AG09309 (cell line): ENCODE data around the gene TOMT.
"Not testable (repeated sequence)": the region's sequence is repeated elsewhere in the genome, so short reads cannot be mapped to it uniquely, and the experiment has no call there.

Experiments used
- DNase-seq: peaks from one replicate; pipeline ENCODE4 v3.0.0-alpha.2; 2010; ENCODE audit warnings: low read depth
- H3K4me3 ChIP-seq: 2 replicates; pipeline ENCODE4 v1.5.1; 2011; ENCODE audit warnings: mild to moderate bottlenecking, low read depth, low read length, moderate library complexity; ENCODE audit not compliant: control insufficient read depth
- TF ChIP-seq, protein P1 (sequence below): IDR thresholded peaks from 2 replicates; pipeline ENCODE4 v1.5.1; 2011; ENCODE audit warnings: mild to moderate bottlenecking, low read depth, low read length, inconsistent platforms; ENCODE audit not compliant: insufficient read depth, control insufficient read depth; ENCODE audit errors: missing control alignments

The TOMT gene

GRCh38 chr11:72123117-72123653 is 17.5 kb downstream of the TOMT start:
- H3K4me3 ChIP-seq: no peak overlapping the region
- TF ChIP-seq, protein P1, sequence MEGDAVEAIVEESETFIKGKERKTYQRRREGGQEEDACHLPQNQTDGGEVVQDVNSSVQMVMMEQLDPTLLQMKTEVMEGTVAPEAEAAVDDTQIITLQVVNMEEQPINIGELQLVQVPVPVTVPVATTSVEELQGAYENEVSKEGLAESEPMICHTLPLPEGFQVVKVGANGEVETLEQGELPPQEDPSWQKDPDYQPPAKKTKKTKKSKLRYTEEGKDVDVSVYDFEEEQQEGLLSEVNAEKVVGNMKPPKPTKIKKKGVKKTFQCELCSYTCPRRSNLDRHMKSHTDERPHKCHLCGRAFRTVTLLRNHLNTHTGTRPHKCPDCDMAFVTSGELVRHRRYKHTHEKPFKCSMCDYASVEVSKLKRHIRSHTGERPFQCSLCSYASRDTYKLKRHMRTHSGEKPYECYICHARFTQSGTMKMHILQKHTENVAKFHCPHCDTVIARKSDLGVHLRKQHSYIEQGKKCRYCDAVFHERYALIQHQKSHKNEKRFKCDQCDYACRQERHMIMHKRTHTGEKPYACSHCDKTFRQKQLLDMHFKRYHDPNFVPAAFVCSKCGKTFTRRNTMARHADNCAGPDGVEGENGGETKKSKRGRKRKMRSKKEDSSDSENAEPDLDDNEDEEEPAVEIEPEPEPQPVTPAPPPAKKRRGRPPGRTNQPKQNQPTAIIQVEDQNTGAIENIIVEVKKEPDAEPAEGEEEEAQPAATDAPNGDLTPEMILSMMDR: no peak
- no peak for DNase-seq

DNA sequence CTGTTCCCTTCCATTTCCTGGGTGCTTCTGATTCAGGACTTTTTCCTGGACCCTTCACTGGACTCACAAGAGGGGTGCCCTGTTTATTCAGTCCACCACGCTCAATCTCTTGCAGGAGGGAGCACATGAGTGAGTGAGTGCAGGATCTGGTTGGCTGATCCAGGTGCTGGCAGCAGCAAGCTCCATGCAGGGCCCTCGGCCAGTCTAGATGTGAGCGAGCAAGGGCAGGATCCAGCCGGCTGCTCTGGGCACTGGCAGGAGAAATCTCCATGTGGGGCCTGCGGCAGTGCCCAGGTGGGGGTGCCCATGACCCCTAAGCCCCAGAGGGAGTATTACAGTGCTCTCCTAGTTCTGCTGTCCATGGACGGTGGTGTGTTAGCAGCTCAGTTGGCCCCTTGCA is 18.3 kb downstream of the TOMT start:
- H3K4me3 ChIP-seq: no peak overlapping the region
- TF ChIP-seq, protein P1: no peak
- DNase-seq: no peak

GRCh38 chr11:72125956-72126355 is 20.2 kb downstream of the TOMT start:
- no peak overlapping the region for H3K4me3 ChIP-seq
- TF ChIP-seq, protein P1: no peak
- DNase-seq: no peak

DNA sequence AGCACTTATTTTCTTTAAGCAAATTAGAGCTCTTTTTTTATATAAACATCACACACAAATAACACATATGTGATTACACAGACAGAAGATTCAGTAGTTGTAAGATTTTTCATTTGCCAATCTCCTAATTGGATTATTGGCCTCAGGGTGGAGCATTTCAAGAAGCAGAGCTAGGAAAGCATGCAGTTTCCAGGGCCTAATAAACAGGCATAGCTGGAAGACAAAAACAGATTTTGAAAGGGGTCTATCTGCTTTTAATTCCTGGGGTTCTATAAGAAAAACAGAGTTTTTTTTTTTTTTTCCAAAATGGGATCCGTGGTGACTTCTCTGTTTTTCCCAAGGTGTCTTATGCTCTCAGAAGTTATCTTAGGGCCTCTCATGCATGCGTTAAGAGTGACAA is 22.2 kb downstream of the TOMT start:
- TF ChIP-seq, protein P1: no peak
- no peak overlapping the region for H3K4me3 ChIP-seq
- DNase-seq: no peak

DNA sequence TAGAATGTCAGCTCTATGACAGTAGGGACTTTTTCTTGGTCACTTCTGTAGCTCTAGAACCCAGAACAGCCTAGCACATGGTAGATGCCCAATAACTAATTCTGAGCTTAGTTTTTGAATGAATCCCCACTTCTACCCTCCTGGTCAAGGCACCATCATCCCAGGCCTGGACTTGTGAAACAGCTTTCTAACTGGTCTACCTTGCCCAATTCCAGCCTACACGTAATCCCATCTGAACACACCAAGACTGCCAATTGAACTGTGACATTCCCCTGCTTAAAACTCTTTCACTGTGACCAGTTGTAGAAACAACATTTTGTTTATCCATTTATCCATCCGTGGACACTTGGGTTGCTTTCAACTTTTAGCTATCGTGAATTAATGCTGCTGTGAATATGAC is 23.7 kb downstream of the TOMT start:
- DNase-seq: no peak
- no peak overlapping the region for H3K4me3 ChIP-seq
- TF ChIP-seq, protein P1: no peak

DNA sequence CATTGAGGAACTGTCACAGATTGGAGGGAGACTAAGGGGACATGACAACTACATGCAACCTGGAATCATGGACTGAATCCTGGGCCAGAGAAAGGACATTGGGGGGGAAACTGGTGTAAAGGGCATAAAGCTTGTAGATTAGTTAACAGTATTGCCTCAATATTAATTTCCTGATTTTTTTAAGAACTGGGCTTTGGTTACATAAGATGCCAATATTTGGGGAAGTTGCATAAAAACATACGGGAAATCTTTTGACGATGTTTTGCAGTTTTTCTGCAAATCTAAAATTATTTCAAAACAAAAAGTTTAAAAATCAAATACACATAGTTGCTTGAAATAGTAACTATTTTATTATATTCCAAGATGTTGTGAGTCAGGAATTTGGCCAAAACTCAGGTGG is 26.9 kb downstream of the TOMT start:
- no peak for DNase-seq
- TF ChIP-seq, protein P1: no peak
- H3K4me3 ChIP-seq: no peak overlapping the region

DNA sequence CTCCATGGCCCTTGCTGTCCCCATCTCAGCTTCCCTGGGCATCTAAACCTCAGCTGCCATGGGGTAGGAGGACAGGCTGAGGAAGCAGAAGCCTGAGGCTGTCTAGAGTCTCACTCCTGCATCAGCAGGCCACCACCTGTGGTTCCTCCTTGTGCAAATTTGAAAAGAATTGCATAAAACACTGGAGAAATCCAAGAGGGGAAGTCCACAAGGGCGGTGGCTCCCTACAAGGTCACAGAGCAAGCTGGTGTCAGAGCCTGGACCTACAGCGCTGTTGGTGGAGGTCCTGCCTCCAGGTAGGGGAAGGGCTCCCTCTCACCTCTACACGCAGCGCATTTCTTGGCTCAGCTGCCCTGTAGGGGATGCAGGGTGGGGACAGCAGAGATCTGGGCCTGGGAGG is 29.7 kb downstream of the TOMT start, which contains the start of gene FOLR3:
Gene FOLR3 (plus strand): TSS at position 253 of the 400 bp plus-strand sequence. CDS start 228 bp downstream, outside the sequence.
- not testable (repeated sequence) for DNase-seq, H3K4me3 ChIP-seq
